MM.1S (cell line): ENCODE measurements around the gene CDC37.

Source experiments
- EZH2 ChIP-seq: fragments of 300-600 bp; sonication (generic); optimal IDR thresholded peaks from 2 replicates; pipeline ENCODE3; 2017; ENCODE audit warnings: low read depth, mild to moderate bottlenecking, antibody characterized with exemption, low read length, mixed read lengths
- TF ChIP-seq, protein P1 (sequence below): fragments of 300-600 bp; sonication (generic); IDR thresholded peaks from 2 replicates; pipeline ENCODE4 v1.5.1; 2016; ENCODE audit warnings: antibody characterized with exemption, low read length, mixed read lengths

GRCh38 chr19:10384580-10384979 is 18.8 kb downstream of the CDC37 start:
- TF ChIP-seq, protein P1, sequence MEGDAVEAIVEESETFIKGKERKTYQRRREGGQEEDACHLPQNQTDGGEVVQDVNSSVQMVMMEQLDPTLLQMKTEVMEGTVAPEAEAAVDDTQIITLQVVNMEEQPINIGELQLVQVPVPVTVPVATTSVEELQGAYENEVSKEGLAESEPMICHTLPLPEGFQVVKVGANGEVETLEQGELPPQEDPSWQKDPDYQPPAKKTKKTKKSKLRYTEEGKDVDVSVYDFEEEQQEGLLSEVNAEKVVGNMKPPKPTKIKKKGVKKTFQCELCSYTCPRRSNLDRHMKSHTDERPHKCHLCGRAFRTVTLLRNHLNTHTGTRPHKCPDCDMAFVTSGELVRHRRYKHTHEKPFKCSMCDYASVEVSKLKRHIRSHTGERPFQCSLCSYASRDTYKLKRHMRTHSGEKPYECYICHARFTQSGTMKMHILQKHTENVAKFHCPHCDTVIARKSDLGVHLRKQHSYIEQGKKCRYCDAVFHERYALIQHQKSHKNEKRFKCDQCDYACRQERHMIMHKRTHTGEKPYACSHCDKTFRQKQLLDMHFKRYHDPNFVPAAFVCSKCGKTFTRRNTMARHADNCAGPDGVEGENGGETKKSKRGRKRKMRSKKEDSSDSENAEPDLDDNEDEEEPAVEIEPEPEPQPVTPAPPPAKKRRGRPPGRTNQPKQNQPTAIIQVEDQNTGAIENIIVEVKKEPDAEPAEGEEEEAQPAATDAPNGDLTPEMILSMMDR: no peak
- TF ChIP-seq EZH2: no peak
